HepG2 (cell line): ENCODE results near the gene KCNQ1OT1. TPM values are rescaled to one million over a fixed set of nuclear protein-coding genes. Genes with fewer than 3 reads are reported as not detected.

Experiments used
- ATAC-seq: fragments of 200-7000 bp; cut with Tn5 transposase; 3 replicates; pipeline ENCODE4 v1.9.1; 2020; ENCODE audit warnings: mild to moderate bottlenecking, moderate library complexity
- BruUV-seq: library from RNA; stranded (reverse); fragments of 400-500 nt; replicated peaks from 2 replicates; lab custom pipeline; 2021; lab: Mats Ljungman, UMichigan
- CTCF ChIA-PET: fragments of 300-600 bp; formaldehyde crosslinking; extraction: SDS; loops from one replicate; lab custom pipeline; 2021; ENCODE audit warnings: low total read pairs, inconsistent platforms, low intra/inter-chr PET ratio; lab: Yijun Ruan, JAX
- POLR2A ChIA-PET: fragments of 350-600 bp; sonication (Branson Sonifier 250); formaldehyde crosslinking; loops from one replicate; lab custom pipeline; 2020; ENCODE audit warnings: antibody characterized with exemption, inconsistent platforms; lab: Yijun Ruan, JAX
- DNase-seq: peaks from one replicate; pipeline ENCODE4 v3.0.0-alpha.2; 2015; ENCODE audit warnings: low spot score
- FAIRE-seq: peaks from 3 replicates; lab custom pipeline; 2011; peaks lifted over from hg19 to GRCh38; lab: Jason Lieb, UNC
- H2AFZ ChIP-seq: one replicate; pipeline ENCODE4 v1.6.1; 2011; ENCODE audit warnings: low read length, inconsistent platforms
- H3K27ac ChIP-seq: fragments of 300-600 bp; 3 replicates; pipeline ENCODE4 v1.8.0; 2011; ENCODE audit warnings: mixed run types, mild to moderate bottlenecking, mixed read lengths, low read length, inconsistent platforms; ENCODE audit not compliant: insufficient read depth; ENCODE audit errors: extremely low read length
- H3K27me3 ChIP-seq, 2 experiments: fragments of 200-600 bp in 1 of 2; 2 replicates in 1 of 2; 3 replicates in 1 of 2; pipeline versions ENCODE4 v1.6.0 to v1.8.0; 2011; ENCODE audit warnings: low read length in 2 of 2, mild to moderate bottlenecking in 2 of 2, moderate library complexity in 2 of 2, inconsistent platforms in 1 of 2; ENCODE audit not compliant: insufficient read depth in 2 of 2, control insufficient read depth in 1 of 2
- H3K36me3 ChIP-seq, 2 experiments: fragments of 200-600 bp in 1 of 2; replicated peaks in 1 of 2; 2 replicates in 1 of 2; 3 replicates in 1 of 2; pipeline versions ENCODE4 v1.5.1 to v1.8.0; 2011; ENCODE audit warnings: low read length in 2 of 2, inconsistent platforms in 1 of 2; ENCODE audit not compliant: insufficient read depth in 2 of 2, control insufficient read depth in 1 of 2
- H3K4me1 ChIP-seq: 2 replicates; pipeline ENCODE4 v1.5.1; 2012; ENCODE audit warnings: low read length, inconsistent platforms; ENCODE audit not compliant: insufficient read depth
- H3K4me2 ChIP-seq: 2 replicates; pipeline ENCODE4 v1.6.0; 2011; ENCODE audit warnings: low read depth, low read length, inconsistent platforms
- H3K4me3 ChIP-seq, 3 experiments: fragments of 200-600 bp in 1 of 3; sonication (generic), shearing (Covaris generic) in 1 of 3; replicated peaks in 1 of 3; 2 replicates each; pipeline ENCODE4 v1.5.1; 2011 to 2016; ENCODE audit warnings: low read length in 3 of 3, inconsistent platforms in 2 of 3, low read depth in 2 of 3, mild to moderate bottlenecking in 2 of 3, control low read depth in 1 of 3, mixed read lengths in 1 of 3; ENCODE audit not compliant: insufficient read depth in 1 of 3
- H3K79me2 ChIP-seq: one replicate; pipeline ENCODE4 v1.6.1; 2011; ENCODE audit warnings: low read length, inconsistent platforms; ENCODE audit not compliant: insufficient read depth
- H3K9ac ChIP-seq: 2 replicates; pipeline ENCODE4 v1.6.0; 2011; ENCODE audit warnings: mild to moderate bottlenecking, low read depth, low read length, inconsistent platforms; ENCODE audit not compliant: insufficient read depth
- H3K9me3 ChIP-seq: 2 replicates; pipeline ENCODE4 v1.5.1; 2012; ENCODE audit warnings: mild to moderate bottlenecking, low read length
- H4K20me1 ChIP-seq: 2 replicates; pipeline ENCODE4 v1.6.0; 2011; ENCODE audit warnings: inconsistent platforms, mild to moderate bottlenecking, low read length, moderate library complexity; ENCODE audit not compliant: insufficient read depth
- CHD2 ChIP-seq: IDR thresholded peaks from 2 replicates; pipeline ENCODE4 v1.6.1; 2011; ENCODE audit warnings: low read depth, low read length, improper control_type of control experiment
- HNRNPK ChIP-seq: fragments of 200-400 bp; formaldehyde crosslinking; IDR thresholded peaks from 2 replicates; pipeline ENCODE4 v1.6.1; 2018; ENCODE audit warnings: low read length, low read depth, moderate library complexity, mild to moderate bottlenecking; ENCODE audit not compliant: poor library complexity, severe bottlenecking
- NFKBIZ ChIP-seq: IDR thresholded peaks from 2 replicates; pipeline ENCODE4 v1.6.1; 2018; ENCODE audit warnings: missing genetic modification reagents, missing compliant biosample characterization
- SRSF4 ChIP-seq: fragments of 200-400 bp; formaldehyde crosslinking; IDR thresholded peaks from one replicate; pipeline ENCODE4 v1.6.1; 2018; ENCODE audit warnings: mild to moderate bottlenecking, low read depth, low read length, moderate library complexity; ENCODE audit not compliant: poor library complexity, severe bottlenecking
- XBP1 ChIP-seq: sonication (generic); formaldehyde crosslinking; IDR thresholded peaks from 2 replicates; pipeline ENCODE4 v1.5.0; 2020; ENCODE audit warnings: missing genetic modification reagents
- ZKSCAN8 ChIP-seq: IDR thresholded peaks from 2 replicates; pipeline ENCODE4 v1.6.1; 2016; ENCODE audit warnings: borderline replicate concordance, missing genetic modification reagents, missing compliant biosample characterization
- ZNF337 ChIP-seq: sonication (generic); formaldehyde crosslinking; IDR thresholded peaks from 2 replicates; pipeline ENCODE4 v1.5.1; 2020; ENCODE audit warnings: missing genetic modification reagents, low read depth, mild to moderate bottlenecking, borderline replicate concordance
- ZNF382 ChIP-seq: sonication (generic); formaldehyde crosslinking; IDR thresholded peaks from 2 replicates; pipeline ENCODE4 v1.5.0; 2020; ENCODE audit warnings: missing genetic modification reagents, mild to moderate bottlenecking, borderline replicate concordance
- ZNF672 ChIP-seq: sonication (generic); formaldehyde crosslinking; IDR thresholded peaks from 2 replicates; pipeline ENCODE4 v1.8.1; 2022; ENCODE audit warnings: missing genetic modification reagents
- WGBS: methylation state at CpG from one replicate; pipeline ENCODE4 v1.1.6; 2017; ENCODE audit warnings: low lambda C conversion rate; 5-methylcytosine and 5-hydroxymethylcytosine counted together
- in situ Hi-C: cut with HindIII; loops from 2 replicates; pipeline ENCODE4 v1.10.0; 2017; ENCODE audit warnings: low pct_unique_long_range_greater_than_20kb; ENCODE audit not compliant: extremely low pct_ligation_motif_present
- intact Hi-C: fragments of 100-400 bp; cut with micrococcal nuclease; formaldehyde crosslinking; loops from one replicate; pipeline ENCODE4 v1.10.0; 2022; ENCODE audit not compliant: unreplicated experiment
- polyA plus RNA-seq, 8 experiments: library from polyadenylated mRNA; depleted of rRNA in 3 of 8; stranded (reverse) in 7 of 8; unstranded in 1 of 8; fragments of >200 nt; fragmentation: Illumina TruSeq in 4 of 8; extraction: Trizol in 4 of 8; gene quantifications; 2 replicates each; pipeline versions ENCODE4 v1.2.1 to v1.2.3, GENCODE V29; 2011 to 2016; ENCODE audit warnings: low read depth in 4 of 8, missing spikeins in 1 of 8, mixed read lengths in 1 of 8; ENCODE audit not compliant: insufficient read depth in 1 of 8
- total RNA-seq, 5 experiments: library from RNA; depleted of rRNA; stranded (reverse); fragments of >200 nt; fragmentation: Illumina TruSeq; extraction: Trizol; gene quantifications; 2 replicates each; pipeline ENCODE4 v1.2.3, GENCODE V29; 2016; ENCODE audit warnings: low read depth in 1 of 5
- TF ChIP-seq, protein P1 (sequence below): sonication (generic); formaldehyde crosslinking; IDR thresholded peaks from 2 replicates; pipeline ENCODE4 v1.4.0; 2020; ENCODE audit warnings: mild to moderate bottlenecking, missing genetic modification reagents
- TF ChIP-seq, protein P2 (sequence below): sonication (generic); formaldehyde crosslinking; IDR thresholded peaks from 2 replicates; pipeline ENCODE4 v1.5.0; 2020; ENCODE audit warnings: mild to moderate bottlenecking, missing genetic modification reagents
- TF ChIP-seq, protein P3 (sequence below): sonication (generic); formaldehyde crosslinking; IDR thresholded peaks from 2 replicates; pipeline ENCODE4 v1.4.0; 2020; ENCODE audit warnings: low read depth, mild to moderate bottlenecking, missing genetic modification reagents
- TF ChIP-seq, protein P4 (sequence below): sonication (generic); formaldehyde crosslinking; IDR thresholded peaks from 2 replicates; pipeline ENCODE4 v1.5.0; 2020; ENCODE audit warnings: missing genetic modification reagents
- TF ChIP-seq, protein P5 (sequence below), 2 experiments: sonication (generic) in 1 of 2; formaldehyde crosslinking in 1 of 2; IDR thresholded peaks; 2 replicates each; pipeline versions ENCODE4 v1.4.0 to v1.6.1; 2018 to 2020; ENCODE audit warnings: missing genetic modification reagents in 2 of 2, borderline replicate concordance in 1 of 2, low read depth in 1 of 2, mild to moderate bottlenecking in 1 of 2, missing biosample characterization in 1 of 2

KCNQ1OT1 gene
- total and polyA plus RNA-seq, 2 of the 13 experiments (the other 11 are each of a cell fraction or from before 2014, with no cell fraction given) = 1.3 to 18.9 TPM

DNA sequence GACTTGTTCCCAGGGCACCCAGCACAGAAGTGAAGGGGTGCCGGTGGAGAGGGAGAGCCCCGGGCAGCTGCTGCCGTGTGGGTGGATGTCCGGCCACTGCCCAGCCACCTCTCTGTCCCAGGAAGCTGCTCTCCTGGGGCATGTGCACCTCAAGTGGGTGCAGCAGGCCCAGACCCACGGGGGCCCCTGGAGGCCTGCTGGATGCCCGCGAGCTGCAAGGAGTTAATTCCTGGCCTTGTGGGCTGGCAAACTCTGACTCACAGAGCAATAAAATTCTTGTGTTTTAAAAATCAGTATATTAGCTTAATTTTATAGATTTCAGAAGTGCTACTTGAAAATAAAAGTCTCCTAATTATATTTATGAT, 37.4 kb upstream of the KCNQ1OT1 start:
- Histone ChIP-seq H3K9me3 (no peaks in the 10 kb centered on the region), H2AFZ (no peak overlapping the region), H4K20me1 (no peaks in the 10 kb centered on the region), H3K36me3 (no peaks in the 10 kb centered on the region), H3K4me2 (no peak overlapping the region), H3K79me2 (peaks cover 2% of the 10 kb centered on the region), H3K9ac (no peak overlapping the region), H3K4me1 (peaks cover 79% of the 10 kb centered on the region), H3K4me3 (no peak overlapping the region), H3K27ac (no peak overlapping the region), H3K27me3 (peaks cover 7% of the 10 kb centered on the region in 2 experiments; a peak in 4 of 5 replicates)
- ATAC-seq (no peak), DNase-seq (no peak), FAIRE-seq (no peak)
- CTCF ChIA-PET = no interaction called here
- BruUV-seq = no TSS peak
- 78% methylated on average over 2 of the region's 7 CpGs for WGBS
- POLR2A ChIA-PET = no interaction called here
- in situ Hi-C loops (loop anchor here (25.0 kb wide), 1 partner anchor 525 kb away; no protein-coding TSS in a partner anchor), intact Hi-C loops (no loop called here)
- TF ChIP-seq, protein P1, sequence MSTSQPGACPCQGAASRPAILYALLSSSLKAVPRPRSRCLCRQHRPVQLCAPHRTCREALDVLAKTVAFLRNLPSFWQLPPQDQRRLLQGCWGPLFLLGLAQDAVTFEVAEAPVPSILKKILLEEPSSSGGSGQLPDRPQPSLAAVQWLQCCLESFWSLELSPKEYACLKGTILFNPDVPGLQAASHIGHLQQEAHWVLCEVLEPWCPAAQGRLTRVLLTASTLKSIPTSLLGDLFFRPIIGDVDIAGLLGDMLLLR = no peak
- TF ChIP-seq ZKSCAN8 (CRISPR knock-in tag) = no peak
- no peak for TF ChIP-seq ZNF382 (CRISPR knock-in tag)
- TF ChIP-seq, protein P2, sequence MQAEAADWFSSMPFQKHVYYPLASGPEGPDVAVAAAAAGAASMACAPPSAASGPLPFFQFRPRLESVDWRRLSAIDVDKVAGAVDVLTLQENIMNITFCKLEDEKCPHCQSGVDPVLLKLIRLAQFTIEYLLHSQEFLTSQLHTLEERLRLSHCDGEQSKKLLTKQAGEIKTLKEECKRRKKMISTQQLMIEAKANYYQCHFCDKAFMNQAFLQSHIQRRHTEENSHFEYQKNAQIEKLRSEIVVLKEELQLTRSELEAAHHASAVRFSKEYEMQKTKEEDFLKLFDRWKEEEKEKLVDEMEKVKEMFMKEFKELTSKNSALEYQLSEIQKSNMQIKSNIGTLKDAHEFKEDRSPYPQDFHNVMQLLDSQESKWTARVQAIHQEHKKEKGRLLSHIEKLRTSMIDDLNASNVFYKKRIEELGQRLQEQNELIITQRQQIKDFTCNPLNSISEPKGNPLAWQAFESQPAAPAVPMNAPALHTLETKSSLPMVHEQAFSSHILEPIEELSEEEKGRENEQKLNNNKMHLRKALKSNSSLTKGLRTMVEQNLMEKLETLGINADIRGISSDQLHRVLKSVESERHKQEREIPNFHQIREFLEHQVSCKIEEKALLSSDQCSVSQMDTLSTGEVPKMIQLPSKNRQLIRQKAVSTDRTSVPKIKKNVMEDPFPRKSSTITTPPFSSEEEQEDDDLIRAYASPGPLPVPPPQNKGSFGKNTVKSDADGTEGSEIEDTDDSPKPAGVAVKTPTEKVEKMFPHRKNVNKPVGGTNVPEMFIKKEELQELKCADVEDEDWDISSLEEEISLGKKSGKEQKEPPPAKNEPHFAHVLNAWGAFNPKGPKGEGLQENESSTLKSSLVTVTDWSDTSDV = no peak
- TF ChIP-seq, protein P3, sequence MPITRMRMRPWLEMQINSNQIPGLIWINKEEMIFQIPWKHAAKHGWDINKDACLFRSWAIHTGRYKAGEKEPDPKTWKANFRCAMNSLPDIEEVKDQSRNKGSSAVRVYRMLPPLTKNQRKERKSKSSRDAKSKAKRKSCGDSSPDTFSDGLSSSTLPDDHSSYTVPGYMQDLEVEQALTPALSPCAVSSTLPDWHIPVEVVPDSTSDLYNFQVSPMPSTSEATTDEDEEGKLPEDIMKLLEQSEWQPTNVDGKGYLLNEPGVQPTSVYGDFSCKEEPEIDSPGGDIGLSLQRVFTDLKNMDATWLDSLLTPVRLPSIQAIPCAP (CRISPR knock-in tag) = no peak
- no peak for TF ChIP-seq SRSF4
- TF ChIP-seq, protein P4, sequence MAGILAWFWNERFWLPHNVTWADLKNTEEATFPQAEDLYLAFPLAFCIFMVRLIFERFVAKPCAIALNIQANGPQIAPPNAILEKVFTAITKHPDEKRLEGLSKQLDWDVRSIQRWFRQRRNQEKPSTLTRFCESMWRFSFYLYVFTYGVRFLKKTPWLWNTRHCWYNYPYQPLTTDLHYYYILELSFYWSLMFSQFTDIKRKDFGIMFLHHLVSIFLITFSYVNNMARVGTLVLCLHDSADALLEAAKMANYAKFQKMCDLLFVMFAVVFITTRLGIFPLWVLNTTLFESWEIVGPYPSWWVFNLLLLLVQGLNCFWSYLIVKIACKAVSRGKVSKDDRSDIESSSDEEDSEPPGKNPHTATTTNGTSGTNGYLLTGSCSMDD (CRISPR knock-in tag) = no peak
- no peak for TF ChIP-seq ZNF337 (CRISPR knock-in tag)
- TF ChIP-seq, protein P5, sequence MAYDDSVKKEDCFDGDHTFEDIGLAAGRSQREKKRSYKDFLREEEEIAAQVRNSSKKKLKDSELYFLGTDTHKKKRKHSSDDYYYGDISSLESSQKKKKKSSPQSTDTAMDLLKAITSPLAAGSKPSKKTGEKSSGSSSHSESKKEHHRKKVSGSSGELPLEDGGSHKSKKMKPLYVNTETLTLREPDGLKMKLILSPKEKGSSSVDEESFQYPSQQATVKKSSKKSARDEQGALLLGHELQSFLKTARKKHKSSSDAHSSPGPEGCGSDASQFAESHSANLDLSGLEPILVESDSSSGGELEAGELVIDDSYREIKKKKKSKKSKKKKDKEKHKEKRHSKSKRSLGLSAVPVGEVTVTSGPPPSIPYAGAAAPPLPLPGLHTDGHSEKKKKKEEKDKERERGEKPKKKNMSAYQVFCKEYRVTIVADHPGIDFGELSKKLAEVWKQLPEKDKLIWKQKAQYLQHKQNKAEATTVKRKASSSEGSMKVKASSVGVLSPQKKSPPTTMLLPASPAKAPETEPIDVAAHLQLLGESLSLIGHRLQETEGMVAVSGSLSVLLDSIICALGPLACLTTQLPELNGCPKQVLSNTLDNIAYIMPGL (CRISPR knock-in tag; IDR thresholded peaks at IDR 0.05; ENCODE audit: borderline replicate concordance in 1 of 2, low read depth in 1 of 2) = no peak
- TF ChIP-seq NFKBIZ (CRISPR knock-in tag) = no peak
- TF ChIP-seq CHD2 = no peak
- no peak for TF ChIP-seq ZNF672
- no peak for TF ChIP-seq HNRNPK
- TF ChIP-seq XBP1 (CRISPR knock-in tag) = no peak
